Measurements from ENCODE around the gene GRPEL1.

GRCh38 chr4:7094916-7095315 lies 27.1 kb upstream of the GRPEL1 start:
- TF ChIP-seq CTCF (IDR thresholded peaks at IDR 0.05; ENCODE audit: low read depth, low read length, missing input control) (no peak), ATF3 (IDR thresholded peaks at IDR 0.05) (no peak), TAF1 (conservative IDR thresholded peaks at IDR 0.05) (no peak), RXRA (IDR thresholded peaks at IDR 0.05) (no peak), YY1 (IDR thresholded peaks at IDR 0.05) (no peak), SP1 (IDR thresholded peaks at IDR 0.05) (no peak), REST (IDR thresholded peaks at IDR 0.05) (no peak), MAX (IDR thresholded peaks at IDR 0.05) (no peak), EGR1 (IDR thresholded peaks at IDR 0.05; ENCODE audit: low read depth in 2 of 2) (no peak), FOXA2 (IDR thresholded peaks at IDR 0.05) (no peak)
